Adrenal gland (tissue), 12 donors: ENCODE results near the gene CFAP99. TPM values are rescaled to one million over a fixed set of nuclear protein-coding genes. Genes with fewer than 3 reads are reported as not detected.

Source experiments
- DNase-seq, 7 donors: peaks; one replicate each; pipeline ENCODE4 v3.0.0-alpha.2; 2019 to 2020
- H3K27ac ChIP-seq, 5 donors: fragments of 200-600 bp; sonication (generic) in 4 of 5; 1 replicate in 3 of 5; 2 replicates in 2 of 5; pipeline versions ENCODE4 v1.5.1 to v1.8.0; 2016 to 2020; ENCODE audit warnings: mild to moderate bottlenecking in 1 of 5
- H3K27me3 ChIP-seq: fragments of 200-600 bp; 2 replicates; pipeline ENCODE4 v1.8.0; 2021
- H3K36me3 ChIP-seq, 2 donors: fragments of 200-600 bp; replicated peaks in 1 of 2; 1 replicate in 1 of 2; 2 replicates in 1 of 2; pipeline versions ENCODE4 v1.5.1 to v1.8.0; 2018 to 2022
- H3K4me1 ChIP-seq, 2 donors: fragments of 200-600 bp; replicated peaks in 1 of 2; 1 replicate in 1 of 2; 2 replicates in 1 of 2; pipeline versions ENCODE4 v1.5.1 to v1.8.0; 2018 to 2021
- H3K4me3 ChIP-seq, 4 donors: fragments of 200-600 bp; sonication (generic) in 3 of 4; one replicate each; pipeline ENCODE4 v1.5.1; 2016 to 2018
- H3K9me3 ChIP-seq, 3 donors: fragments of 200-600 bp; sonication (generic) in 1 of 3; replicated peaks in 1 of 3; 1 replicate in 2 of 3; 2 replicates in 1 of 3; pipeline versions ENCODE4 v1.5.1 to v1.8.0; 2016 to 2021
- POLR2A ChIP-seq, 2 donors: fragments of 450-650 bp; IDR thresholded peaks; one replicate each; pipeline ENCODE4 v1.6.1; 2017; ENCODE audit warnings: antibody characterized with exemption in 2 of 2, mild to moderate bottlenecking in 2 of 2, moderate library complexity in 1 of 2
- WGBS, 4 donors: extraction: QIAGEN DNeasy Blood & Tissue Kit in 2 of 4; methylation state at CpG; one replicate each; pipeline versions ENCODE4 v1.1.5 to v1.1.7; 2013 to 2017; 5-methylcytosine and 5-hydroxymethylcytosine counted together
- intact Hi-C, 2 donors: fragments of 100-400 bp; cut with DNase I; formaldehyde crosslinking; loops; one replicate each; pipeline versions ENCODE4 v1.14.1 to v1.15.0; 2022 to 2023
- polyA plus RNA-seq, 3 donors: library from polyadenylated mRNA; stranded (reverse); fragments of 200-250 nt in 2 of 3; fragments of 350-450 nt in 1 of 3; fragmentation: Illumina TruSeq in 1 of 3; extraction: RNeasy Lipid Tissue Mini Kit (QIAGEN cat#74804) in 1 of 3; gene quantifications; one replicate each; pipeline ENCODE4 v1.2.3, GENCODE V29; 2013 to 2014
- total RNA-seq, 9 donors: library from RNA; depleted of rRNA in 4 of 9; stranded (reverse); fragments of >200 nt in 4 of 9; fragments of 120-200 nt in 1 of 9; fragmentation: NEBNext Ultra II Directional in 1 of 9; extraction: Animal tissue kit (Norgen Biotek cat#: 25700) in 1 of 9; gene quantifications; one replicate each; pipeline versions ENCODE4 v1.1.0 to v1.2.4, GENCODE V29; 2013 to 2023
- TF ChIP-seq, protein P1 (sequence below), 6 experiments: fragments of 450-650 bp in 4 of 6; fragments of 200-600 bp in 2 of 6; sonication (generic) in 1 of 6; IDR thresholded peaks; 1 replicate in 5 of 6; 2 replicates in 1 of 6; pipeline versions ENCODE4 v1.5.1 to v1.8.0; 2016 to 2021; ENCODE audit warnings: antibody characterized with exemption in 6 of 6, mild to moderate bottlenecking in 2 of 6, moderate library complexity in 1 of 6
- donor health status: healthy with polysubstance abuse.
- donor health status: Bipolar disorder and iron deficiency.
- donor health status: DM: yes; HTN: yes; CAD: no.
- donor health status: DM: no; HTN: no; CAD: no.
- donor health status: DM: no; HTN: no; CAD: no.
- donor health status: DM: yes; HTN: yes; CAD: no.

Gene CFAP99
- total and polyA plus RNA-seq, 12 donors = 0.18 to 5.0 (median 3.2) TPM

DNA sequence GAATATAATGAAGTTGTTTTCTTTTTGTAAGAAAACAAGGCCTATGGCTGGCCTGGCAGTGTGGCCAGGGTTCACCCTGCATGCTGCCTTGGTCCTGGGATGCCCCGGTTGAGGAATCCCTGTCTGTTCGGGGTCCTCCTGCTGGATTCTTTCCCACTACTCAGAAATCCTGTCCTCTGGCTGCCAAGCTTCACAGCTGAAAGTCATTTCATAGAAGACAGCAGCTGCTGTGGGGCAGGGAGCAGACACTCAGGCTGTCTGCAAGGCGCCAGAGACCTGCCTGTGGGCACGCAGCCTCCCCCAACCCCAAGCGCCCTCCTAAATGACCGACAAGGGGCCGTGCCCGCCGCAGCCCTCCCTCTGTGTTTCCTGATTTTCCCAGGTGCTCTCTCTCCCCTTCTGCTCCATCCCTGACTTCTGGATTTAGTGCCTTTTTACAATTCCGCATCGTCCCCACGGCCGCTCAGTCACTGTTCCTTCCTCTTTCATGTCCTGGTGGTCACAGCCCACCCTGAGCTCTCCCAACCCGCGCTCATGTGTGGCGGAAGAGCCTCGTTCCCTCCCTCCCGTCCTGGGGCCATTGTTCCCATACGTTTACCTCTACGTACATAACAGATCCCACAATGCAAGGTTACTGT, 27.9 kb upstream of the CFAP99 start:
- no peak for DNase-seq
- Histone ChIP-seq H3K27me3 (no peaks in the 10 kb centered on the region), H3K4me1 (no peaks in the 10 kb centered on the region), H3K4me3 (no peak overlapping the region), H3K27ac (no peak overlapping the region), H3K9me3 (no peaks in the 10 kb centered on the region), H3K36me3 (no peaks in the 10 kb centered on the region)
- WGBS, 4 donors = 61 to 71% (median 65%) methylated on average over 20 of the region's 20 CpGs
- no peak for TF ChIP-seq POLR2A (IDR thresholded peaks at IDR 0.05)
- TF ChIP-seq, protein P1, sequence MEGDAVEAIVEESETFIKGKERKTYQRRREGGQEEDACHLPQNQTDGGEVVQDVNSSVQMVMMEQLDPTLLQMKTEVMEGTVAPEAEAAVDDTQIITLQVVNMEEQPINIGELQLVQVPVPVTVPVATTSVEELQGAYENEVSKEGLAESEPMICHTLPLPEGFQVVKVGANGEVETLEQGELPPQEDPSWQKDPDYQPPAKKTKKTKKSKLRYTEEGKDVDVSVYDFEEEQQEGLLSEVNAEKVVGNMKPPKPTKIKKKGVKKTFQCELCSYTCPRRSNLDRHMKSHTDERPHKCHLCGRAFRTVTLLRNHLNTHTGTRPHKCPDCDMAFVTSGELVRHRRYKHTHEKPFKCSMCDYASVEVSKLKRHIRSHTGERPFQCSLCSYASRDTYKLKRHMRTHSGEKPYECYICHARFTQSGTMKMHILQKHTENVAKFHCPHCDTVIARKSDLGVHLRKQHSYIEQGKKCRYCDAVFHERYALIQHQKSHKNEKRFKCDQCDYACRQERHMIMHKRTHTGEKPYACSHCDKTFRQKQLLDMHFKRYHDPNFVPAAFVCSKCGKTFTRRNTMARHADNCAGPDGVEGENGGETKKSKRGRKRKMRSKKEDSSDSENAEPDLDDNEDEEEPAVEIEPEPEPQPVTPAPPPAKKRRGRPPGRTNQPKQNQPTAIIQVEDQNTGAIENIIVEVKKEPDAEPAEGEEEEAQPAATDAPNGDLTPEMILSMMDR (IDR thresholded peaks at IDR 0.05) = no peak
- intact Hi-C loops = no loop called here

DNA sequence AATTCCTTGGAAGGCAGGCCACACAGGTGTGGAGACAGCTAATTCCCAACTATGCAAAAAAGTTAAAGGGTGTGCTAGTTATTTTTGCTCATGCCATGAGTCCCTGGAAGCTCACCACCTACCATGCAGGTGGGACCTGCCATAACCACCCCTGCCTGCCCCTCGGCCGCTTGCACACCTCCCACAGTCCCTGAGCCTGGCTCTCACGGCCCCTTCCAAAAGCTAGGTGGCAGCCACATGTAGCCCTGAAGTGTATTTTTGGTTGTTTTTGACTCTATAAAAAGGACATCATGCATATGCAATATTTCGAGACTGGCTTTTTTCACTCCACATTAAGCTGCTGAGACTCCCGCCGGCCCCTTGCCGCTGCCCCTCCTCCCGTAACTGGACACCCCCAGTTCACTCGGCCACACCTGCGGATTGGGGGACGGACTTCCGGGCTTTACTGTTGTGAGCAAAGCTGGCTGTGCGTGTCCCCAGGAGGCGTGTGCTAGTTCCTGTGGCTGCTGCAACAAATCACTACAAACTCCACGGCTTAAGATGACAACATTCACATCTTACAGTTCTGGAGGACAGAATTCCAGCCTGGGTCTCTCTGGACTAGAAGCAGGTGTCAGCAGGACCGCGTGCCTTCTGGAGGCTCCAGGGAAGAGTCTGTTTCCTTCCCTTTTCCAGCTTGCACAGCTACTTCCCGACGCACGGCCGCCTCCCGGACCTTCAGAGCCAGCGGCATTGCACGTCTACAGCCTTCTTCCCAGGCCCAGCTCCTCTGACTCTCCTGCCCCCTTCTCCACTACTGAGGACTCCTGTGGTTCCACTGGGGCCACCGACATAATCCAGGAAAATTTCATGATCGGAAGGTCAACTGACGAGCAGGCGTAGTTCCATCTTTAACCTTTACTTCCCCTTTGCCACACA, 25.1 kb upstream of the CFAP99 start:
- Histone ChIP-seq H3K9me3 (no peaks in the 10 kb centered on the region), H3K4me3 (no peak overlapping the region), H3K4me1 (no peaks in the 10 kb centered on the region), H3K27me3 (no peaks in the 10 kb centered on the region), H3K27ac (no peak overlapping the region), H3K36me3 (no peaks in the 10 kb centered on the region)
- TF ChIP-seq, protein P1 (IDR thresholded peaks at IDR 0.05) = no peak
- no peak for TF ChIP-seq POLR2A (IDR thresholded peaks at IDR 0.05)
- WGBS, 4 donors = 53 to 58% (median 57%) methylated on average over 28 of the region's 28 CpGs
- DNase-seq = no peak
- intact Hi-C loops = no loop called here

DNA sequence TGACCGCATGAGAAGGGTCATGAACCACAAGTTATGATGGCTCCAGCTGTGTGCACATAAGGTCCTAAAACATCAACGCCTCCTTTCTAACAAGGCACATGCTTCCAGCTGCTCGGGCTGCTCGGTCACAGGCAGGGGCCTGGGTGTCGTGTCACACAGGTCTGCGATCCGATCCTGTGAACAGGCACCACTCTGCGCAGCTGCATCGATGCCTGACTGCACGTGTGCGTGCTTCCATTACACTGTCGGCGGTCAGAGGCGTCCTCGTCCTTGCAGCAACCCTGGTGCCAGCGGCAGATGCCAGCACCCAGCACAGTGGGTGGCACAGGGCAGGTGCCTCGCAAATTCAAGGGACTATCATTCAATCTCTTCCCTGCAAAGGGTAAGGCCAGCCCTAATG, 24.2 kb upstream of the CFAP99 start:
- Histone ChIP-seq H3K27ac (no peak overlapping the region), H3K4me3 (no peak overlapping the region), H3K4me1 (no peaks in the 10 kb centered on the region), H3K36me3 (no peaks in the 10 kb centered on the region), H3K27me3 (no peaks in the 10 kb centered on the region), H3K9me3 (no peaks in the 10 kb centered on the region)
- intact Hi-C loops = no loop called here
- no peak for TF ChIP-seq POLR2A (IDR thresholded peaks at IDR 0.05)
- TF ChIP-seq, protein P1 (IDR thresholded peaks at IDR 0.05) = no peak
- WGBS, 4 donors = 95 to 100% (median 95%) methylated on average over 2 to 17 of the region's 17 CpGs
- no peak for DNase-seq

DNA sequence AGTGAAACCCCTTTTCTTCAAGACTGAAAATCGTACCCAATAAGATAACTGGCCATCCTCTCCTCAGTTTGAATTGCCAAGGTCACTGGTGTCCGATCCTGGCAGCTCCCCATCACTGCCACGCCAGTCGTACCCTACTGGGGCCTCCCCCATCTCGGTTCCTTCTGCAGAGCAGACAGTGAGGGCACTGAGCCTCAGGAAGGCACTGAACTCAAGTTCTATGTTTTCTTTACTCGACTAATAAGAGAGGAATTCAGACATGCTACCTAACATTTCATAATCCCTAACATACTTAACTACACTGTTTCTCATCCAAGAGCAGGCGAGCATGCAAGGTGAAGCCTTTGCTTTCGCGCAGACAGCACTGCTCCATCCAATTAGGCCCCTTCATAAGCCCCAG, 23.7 kb upstream of the CFAP99 start:
- TF ChIP-seq, protein P1 (IDR thresholded peaks at IDR 0.05) = no peak
- TF ChIP-seq POLR2A (IDR thresholded peaks at IDR 0.05) = no peak
- no peaks in the 10 kb centered on the region for H3K9me3 ChIP-seq
- intact Hi-C loops = no loop called here
- H3K4me3 ChIP-seq = no peak overlapping the region
- no peak overlapping the region for H3K27ac ChIP-seq
- WGBS, 4 donors = 65 to 73% (median 71%) methylated on average over 9 of the region's 9 CpGs
- no peak for DNase-seq
- no peaks in the 10 kb centered on the region for H3K36me3 ChIP-seq
- H3K27me3 ChIP-seq = no peaks in the 10 kb centered on the region
- H3K4me1 ChIP-seq = no peaks in the 10 kb centered on the region
